ENCODE measurements around the gene MTG1.
"Not testable (repeated sequence)": the region's sequence is repeated elsewhere in the genome, so short reads cannot be mapped to it uniquely, and the experiment has no call there.

Gene MTG1

GRCh38 chr10:133359554-133359971, 34.4 kb upstream of the MTG1 start:
- DNase-seq (ENCODE audit: low spot score), result peak; percentile 47

DNA sequence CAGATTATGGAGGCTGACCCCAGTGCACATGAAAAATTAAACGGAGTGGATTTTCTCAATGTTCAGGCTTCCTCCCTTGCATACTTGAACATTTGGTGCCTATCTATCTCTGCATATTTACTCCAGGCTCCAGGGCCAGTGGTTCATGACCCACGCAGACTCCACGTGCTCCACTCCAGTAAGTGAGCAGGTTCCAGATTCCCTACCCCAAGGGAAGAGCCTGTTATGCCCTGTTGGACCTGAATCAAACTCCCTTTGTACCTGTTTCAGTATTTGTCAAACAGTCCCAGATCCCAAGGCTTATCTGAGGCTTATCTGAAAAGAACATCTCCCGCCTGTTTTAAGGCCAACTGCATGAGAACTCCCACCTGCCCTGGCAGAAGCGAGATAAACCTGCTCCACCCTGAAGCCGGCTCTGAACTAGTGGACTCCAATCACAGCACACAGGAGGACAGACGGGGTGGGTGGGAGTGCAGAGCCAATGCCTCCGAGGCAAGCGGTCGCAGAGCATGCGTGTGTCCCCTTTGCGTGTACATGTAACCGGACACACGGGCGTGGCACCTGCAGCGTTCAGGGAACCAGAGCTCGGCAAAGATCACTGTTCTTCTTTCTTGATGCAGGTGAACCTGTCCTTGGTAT, 33.9 kb upstream of the MTG1 start:
- no peak for DNase-seq (ENCODE audit: low spot score)

- DNase-seq (ENCODE audit: low spot score), result no peak
Observed at GRCh38 chr10:133361227-133361626, 32.7 kb upstream of the MTG1 start.

- no peak for DNase-seq (ENCODE audit: low spot score)
Observed at GRCh38 chr10:133361773-133362441, 32.0 kb upstream of the MTG1 start.

GRCh38 chr10:133362846-133363245, 31.1 kb upstream of the MTG1 start:
- no peak for DNase-seq (ENCODE audit: low spot score)

- DNase-seq (ENCODE audit: low spot score), result no peak
Observed at GRCh38 chr10:133364645-133365431, 29.1 kb upstream of the MTG1 start.

- DNase-seq (ENCODE audit: low spot score), result no peak
Observed at GRCh38 chr10:133365461-133366129, 28.4 kb upstream of the MTG1 start.

GRCh38 chr10:133366130-133366478, 27.9 kb upstream of the MTG1 start:
- DNase-seq (ENCODE audit: low spot score), result no peak

DNA sequence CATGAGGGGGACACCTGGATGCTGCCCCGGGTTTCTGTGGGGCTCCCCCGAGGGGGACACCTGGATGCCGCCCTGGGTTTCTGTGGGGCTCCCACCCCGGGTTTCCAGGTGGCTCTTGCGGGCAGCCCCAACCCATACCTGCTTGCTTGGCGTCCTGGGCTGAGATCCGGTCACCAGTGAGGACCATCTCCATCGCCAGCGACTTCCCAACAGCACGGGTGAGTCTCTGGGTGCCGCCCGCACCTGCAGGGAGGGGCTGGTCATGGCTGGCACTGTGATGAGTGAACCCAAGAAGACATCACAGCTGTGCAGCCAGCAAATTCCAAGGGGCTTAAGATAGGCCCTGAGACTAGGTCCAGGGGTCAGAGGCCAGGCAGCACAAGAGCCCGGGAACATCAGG, 27.2 kb upstream of the MTG1 start:
- no peak for DNase-seq (ENCODE audit: low spot score)

DNA sequence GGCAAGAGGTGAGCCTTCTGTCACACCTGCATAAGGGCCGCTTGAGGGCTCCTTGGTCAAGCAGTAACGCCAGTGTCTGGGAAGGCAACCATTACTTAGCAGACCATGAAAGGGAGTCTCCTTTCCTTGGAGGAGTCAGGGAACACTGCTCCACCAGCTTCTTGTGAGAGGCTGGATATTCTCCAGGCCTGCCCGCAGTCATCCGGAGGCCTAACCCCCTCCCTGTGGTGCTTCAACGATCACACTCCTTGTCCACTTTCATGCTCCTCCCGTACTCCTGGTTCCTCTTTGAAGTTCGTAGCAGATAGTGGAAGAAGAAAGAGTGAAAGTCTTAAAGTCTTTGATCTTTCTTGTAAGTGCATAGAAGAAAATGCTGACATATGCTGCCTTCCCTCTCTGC, 26.5 kb upstream of the MTG1 start:
- not testable (repeated sequence) for DNase-seq (ENCODE audit: low spot score)

DNA sequence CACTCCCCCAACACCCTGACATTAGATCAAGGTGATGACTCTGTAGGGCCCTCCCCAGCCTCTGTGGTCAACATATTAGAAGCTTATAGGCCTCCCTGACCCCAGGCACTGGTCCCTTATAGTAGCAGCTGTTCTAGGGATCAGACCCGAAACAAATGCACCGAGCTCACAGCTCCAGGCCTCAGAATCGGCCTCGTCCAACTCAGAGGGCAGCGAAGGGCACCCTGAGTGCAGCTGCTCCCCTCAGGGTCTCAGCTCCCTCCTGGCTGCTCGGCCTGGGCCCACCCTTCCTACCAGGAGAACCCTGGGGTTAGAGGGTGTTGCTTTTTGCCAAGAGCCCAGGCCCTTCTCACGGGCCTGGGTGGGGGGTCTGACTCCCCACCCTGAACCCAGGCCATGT, 25.8 kb upstream of the MTG1 start:
- DNase-seq (ENCODE audit: low spot score), result no peak

- DNase-seq (ENCODE audit: low spot score), result no peak
Observed at GRCh38 chr10:133370030-133370786, 23.7 kb upstream of the MTG1 start.

DNA sequence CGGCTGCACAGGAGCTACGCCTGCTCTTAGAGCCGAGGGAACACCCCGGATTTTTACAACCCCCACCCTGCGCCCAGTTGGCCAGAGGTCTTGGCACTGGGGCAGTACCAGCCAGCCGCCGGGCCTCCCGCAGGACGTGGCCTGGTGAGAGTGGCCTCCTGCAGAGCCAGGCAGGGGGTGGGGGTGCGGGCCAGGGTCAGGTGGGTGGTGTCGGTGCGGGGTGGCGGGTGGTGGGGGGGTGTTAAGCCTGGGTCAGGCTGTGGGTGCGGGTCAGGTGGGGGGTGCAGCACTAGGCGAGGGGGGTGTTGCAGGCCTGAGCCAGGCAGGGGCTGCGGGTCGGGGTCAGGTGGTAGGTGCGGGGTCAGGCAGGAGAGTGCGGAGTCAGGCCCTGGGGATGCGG, 21.4 kb upstream of the MTG1 start:
- DNase-seq (ENCODE audit: low spot score), result no peak

GRCh38 chr10:133373174-133374090, 20.5 kb upstream of the MTG1 start, which contains the start of gene ECHS1:
Gene ECHS1 (minus strand): TSS chr10:133373354. CDS start chr10:133373333, 21 bp downstream.
- peak; percentile 93 for DNase-seq (ENCODE audit: low spot score)

GRCh38 chr10:133375357-133376115, 18.4 kb upstream of the MTG1 start:
- DNase-seq (ENCODE audit: low spot score), result no peak

DNA sequence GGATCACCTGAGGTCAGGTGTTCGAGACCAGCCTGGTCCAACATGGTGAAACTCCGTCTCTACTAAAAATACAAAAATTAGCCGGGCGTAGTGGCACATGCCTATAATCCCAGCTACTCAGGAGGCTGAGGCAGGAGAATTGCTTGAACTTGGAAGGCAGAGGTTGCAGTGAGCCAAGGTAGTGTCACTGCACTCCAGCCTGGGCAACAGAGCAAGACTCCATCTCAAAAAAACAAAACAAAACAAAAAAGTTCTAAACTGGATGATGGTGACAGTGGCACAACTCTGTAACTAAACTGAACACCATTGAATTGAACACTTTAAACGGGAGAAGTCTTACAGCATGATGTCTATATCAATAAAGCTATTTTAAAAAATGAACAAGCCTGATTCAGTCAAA, 17.8 kb upstream of the MTG1 start:
- not testable (repeated sequence) for DNase-seq (ENCODE audit: low spot score)

DNA sequence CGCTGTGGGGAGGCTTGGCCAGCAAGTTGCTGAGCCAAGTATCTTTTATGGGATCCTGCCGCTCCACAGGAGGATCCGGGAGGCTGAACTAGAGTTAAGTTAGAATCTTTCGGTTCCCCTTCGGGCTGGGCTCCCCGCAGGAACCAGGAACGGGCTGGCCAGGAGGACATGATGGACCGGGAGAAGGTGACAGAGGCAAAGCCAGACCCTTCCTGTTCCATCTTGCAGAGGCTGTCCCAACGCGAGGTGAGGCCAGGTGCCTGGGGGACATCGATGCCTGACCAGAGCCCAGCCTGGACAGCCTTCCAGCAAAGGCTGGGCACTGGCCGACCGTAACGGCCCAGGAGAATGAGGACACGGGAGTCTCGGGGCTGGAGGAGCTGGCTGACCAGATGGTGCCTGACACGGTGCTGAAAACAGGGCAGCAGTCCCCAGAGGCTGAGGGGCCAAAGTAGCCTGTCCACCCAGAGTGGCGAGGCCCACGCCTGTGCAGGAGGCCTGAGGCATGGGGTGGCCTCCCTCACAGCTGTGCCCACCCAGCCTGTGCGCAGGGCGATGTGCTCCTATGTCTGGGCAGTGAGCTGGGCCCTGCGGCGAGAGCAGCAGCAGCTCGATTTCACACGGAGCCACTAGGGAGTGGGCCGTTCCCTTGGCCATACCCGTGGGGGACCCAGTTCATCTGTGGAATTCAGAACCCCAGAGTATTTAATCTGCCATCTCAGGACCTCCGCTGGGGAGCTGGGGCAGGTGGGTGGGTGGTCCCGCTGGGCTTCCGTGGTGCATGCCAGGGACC, 16.7 kb upstream of the MTG1 start:
- no peak for DNase-seq (ENCODE audit: low spot score)

DNA sequence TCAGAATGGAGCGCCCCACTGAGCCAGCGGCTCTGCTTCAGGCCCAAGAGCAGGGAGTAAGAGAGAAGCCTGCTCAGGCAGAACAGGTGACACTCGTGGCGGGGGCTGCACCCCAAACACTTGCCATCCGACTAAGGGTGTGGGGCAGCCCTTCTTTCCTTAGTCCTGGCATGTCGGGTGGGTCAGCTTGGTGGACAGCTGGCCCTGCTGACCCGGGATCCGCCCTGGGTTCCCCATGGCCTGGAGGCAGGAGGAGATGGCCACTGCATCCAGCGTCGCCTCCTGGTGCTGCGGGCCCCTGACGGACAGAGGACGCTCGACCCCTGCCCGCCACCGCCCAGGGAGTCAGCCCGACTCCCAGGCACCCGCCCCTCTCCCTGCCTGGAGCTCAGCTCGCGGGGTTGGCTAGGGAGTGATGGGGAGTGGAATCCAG, 16.1 kb upstream of the MTG1 start:
- DNase-seq (ENCODE audit: low spot score), result no peak
